ENCODE data around the gene CMSS1.
A peak's percentile ranks its signal among the peaks of the same experiment; 100 is the strongest.

The CMSS1 gene

GRCh38 chr3:99909714-99910495, 92.2 kb downstream of the CMSS1 start:
- DNase-seq, result peak; percentile 67

GRCh38 chr3:99910752-99911290, 93.2 kb downstream of the CMSS1 start:
- no peak for DNase-seq

GRCh38 chr3:99911433-99911832, 93.8 kb downstream of the CMSS1 start:
- DNase-seq, result no peak

- DNase-seq, result no peak
These were observed 98.3 kb downstream of the CMSS1 start for GRCh38 chr3:99915906-99916432.

- no peak for DNase-seq
These were observed 101.1 kb downstream of the CMSS1 start for GRCh38 chr3:99918715-99919114.

GRCh38 chr3:99919694-99920093, 102.0 kb downstream of the CMSS1 start:
- DNase-seq, result no peak

- peak; percentile 41 for DNase-seq
These were observed 103.1 kb downstream of the CMSS1 start for GRCh38 chr3:99920481-99921376.

GRCh38 chr3:99921377-99921695, 103.7 kb downstream of the CMSS1 start:
- no peak for DNase-seq

- DNase-seq, result peak; percentile 86
These were observed 104.3 kb downstream of the CMSS1 start for GRCh38 chr3:99921986-99922385.

- no peak for DNase-seq
These were observed 106.2 kb downstream of the CMSS1 start for GRCh38 chr3:99923873-99924272.

- DNase-seq, result peak; percentile 95
These were observed 108.0 kb downstream of the CMSS1 start for GRCh38 chr3:99925584-99926230.

- DNase-seq, result no peak
These were observed 110.2 kb downstream of the CMSS1 start for GRCh38 chr3:99927671-99928457.

- DNase-seq, result no peak
These were observed 111.4 kb downstream of the CMSS1 start for GRCh38 chr3:99928771-99929744.

GRCh38 chr3:99929745-99930139, 112.1 kb downstream of the CMSS1 start:
- DNase-seq, result peak; percentile 88

- no peak for DNase-seq
These were observed 113.4 kb downstream of the CMSS1 start for GRCh38 chr3:99931059-99931458.

- no peak for DNase-seq
These were observed 116.5 kb downstream of the CMSS1 start for GRCh38 chr3:99933971-99934750.

- peak; percentile 52 for DNase-seq
These were observed 117.5 kb downstream of the CMSS1 start for GRCh38 chr3:99934975-99935797.

- DNase-seq, result peak; percentile 11
These were observed 120.7 kb downstream of the CMSS1 start for GRCh38 chr3:99938270-99938911.

- DNase-seq, result no peak
These were observed 122.2 kb downstream of the CMSS1 start for GRCh38 chr3:99939876-99940275.
